ENCODE measurements around the gene ZNF837. TPM values are rescaled to one million over a fixed set of nuclear protein-coding genes. Genes with fewer than 3 reads are reported as not detected.
A peak's percentile ranks its signal among the peaks of the same experiment; 100 is the strongest.
"Not testable (repeated sequence)": the region's sequence is repeated elsewhere in the genome, so short reads cannot be mapped to it uniquely, and the experiment has no call there.

Gene ZNF837
- total RNA-seq, 1 experiment from 2014 or later: 1.1 TPM

DNA sequence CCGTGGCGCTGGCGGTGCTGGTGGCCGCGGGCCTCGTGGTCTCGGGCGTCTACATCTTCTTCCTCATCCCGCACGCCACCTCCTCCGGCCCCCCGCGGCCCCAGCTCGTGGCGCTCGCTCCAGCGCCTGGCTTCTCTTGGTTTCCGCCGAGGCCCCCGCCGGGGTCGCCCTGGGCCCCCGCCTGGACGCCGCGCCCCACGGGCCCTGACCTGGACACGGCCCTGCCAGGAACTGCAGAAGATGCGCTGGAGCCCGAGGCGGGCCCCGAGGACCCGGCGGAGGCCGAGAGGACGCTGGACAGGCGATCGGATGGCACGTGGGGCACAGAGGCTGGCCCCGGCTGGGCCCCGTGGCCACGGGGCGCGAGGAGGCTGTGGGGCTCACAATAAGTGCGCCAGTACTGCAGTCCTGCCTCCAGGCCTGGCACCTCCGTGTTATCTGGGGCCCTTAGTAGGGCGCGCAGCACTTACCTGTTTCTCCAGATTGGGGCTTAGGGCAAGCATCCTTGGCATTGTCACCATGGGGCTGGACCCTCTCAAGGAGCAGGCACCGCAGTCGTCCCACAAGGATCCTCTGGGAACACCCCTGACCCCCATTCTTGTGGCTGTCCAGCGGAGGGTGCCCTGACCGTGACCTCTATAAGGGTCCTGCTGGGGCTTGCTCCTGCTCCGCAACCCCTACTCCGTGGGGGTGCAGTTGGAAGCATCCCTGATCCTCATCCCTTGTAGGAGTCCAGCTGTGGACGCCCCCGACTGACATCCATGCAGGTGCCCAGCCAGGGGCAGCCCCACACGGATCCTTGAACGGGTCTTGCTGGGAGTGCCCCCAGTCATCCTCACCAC, 16.1 kb upstream of the ZNF837 start:
- no peak for DNase-seq (ENCODE audit: low read depth)

GRCh38 chr19:58395979-58396627, 15.3 kb upstream of the ZNF837 start:
- DNase-seq (ENCODE audit: low read depth): no peak

GRCh38 chr19:58395220-58395978, 14.6 kb upstream of the ZNF837 start, which contains the start of gene RNF225:
Gene RNF225 (plus strand): TSS chr19:58395656. CDS start chr19:58396090, 434 bp downstream.
- DNase-seq (ENCODE audit: low read depth): no peak

- DNase-seq (ENCODE audit: low read depth): no peak
Observed at GRCh38 chr19:58394821-58395219, 14.0 kb upstream of the ZNF837 start.

DNA sequence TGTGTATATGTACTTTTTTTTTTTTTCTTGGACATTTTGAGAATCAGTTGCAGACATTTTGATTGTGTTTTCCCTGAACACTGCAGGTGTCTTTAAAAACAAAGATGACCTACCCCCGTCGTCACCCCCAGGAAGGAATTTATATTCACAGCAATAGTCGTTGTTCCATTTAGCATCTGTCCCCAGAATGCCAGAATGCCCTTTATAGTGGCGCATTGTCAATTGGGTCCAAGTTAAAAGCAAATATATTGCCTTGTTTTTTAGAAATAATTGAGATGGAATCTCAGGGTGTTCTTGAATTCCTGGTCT, 12.8 kb upstream of the ZNF837 start:
- DNase-seq (ENCODE audit: low read depth): no peak

DNA sequence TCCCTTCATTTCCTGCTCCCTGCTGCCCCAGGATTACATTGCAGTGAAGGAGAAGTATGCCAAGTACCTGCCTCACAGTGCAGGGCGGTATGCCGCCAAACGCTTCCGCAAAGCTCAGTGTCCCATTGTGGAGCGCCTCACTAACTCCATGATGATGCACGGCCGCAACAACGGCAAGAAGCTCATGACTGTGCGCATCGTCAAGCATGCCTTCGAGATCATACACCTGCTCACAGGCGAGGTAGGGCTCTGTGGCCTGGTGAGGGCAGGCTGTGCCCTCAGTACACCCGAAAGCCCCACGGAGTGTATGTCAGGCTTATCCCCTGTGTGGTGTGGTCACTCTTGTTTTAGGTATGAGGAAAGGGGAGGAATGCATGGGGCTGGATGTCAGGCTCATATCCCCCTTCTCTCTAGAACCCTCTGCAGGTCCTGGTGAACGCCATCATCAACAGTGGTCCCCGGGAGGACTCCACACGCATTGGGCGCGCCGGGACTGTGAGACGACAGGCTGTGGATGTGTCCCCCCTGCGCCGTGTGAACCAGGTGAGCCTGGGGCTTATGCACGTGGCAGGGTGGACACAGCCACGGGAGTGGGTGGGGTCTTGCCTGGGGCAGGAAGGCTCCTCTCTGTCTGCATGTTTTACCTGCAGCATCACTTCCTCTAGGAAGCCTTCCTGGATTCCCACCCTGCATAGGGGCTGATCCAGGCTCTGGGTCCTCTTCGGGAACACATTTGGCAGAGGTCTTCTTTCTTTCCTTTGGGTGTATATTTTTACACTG, 12.3 kb upstream of the ZNF837 start:
- DNase-seq (ENCODE audit: low read depth): no peak

GRCh38 chr19:58388175-58388526, 7.3 kb upstream of the ZNF837 start:
- no peak for DNase-seq (ENCODE audit: low read depth)

- DNase-seq (ENCODE audit: low read depth): no peak
Observed at GRCh38 chr19:58387338-58388174, 6.7 kb upstream of the ZNF837 start.

- peak; percentile 99 for DNase-seq (ENCODE audit: low read depth)
Observed at GRCh38 chr19:58386576-58387337, 5.9 kb upstream of the ZNF837 start, which contains the start of gene RPS5. Gene RPS5 (plus strand): TSS chr19:58387269. CDS start chr19:58388138, 869 bp downstream.

DNA sequence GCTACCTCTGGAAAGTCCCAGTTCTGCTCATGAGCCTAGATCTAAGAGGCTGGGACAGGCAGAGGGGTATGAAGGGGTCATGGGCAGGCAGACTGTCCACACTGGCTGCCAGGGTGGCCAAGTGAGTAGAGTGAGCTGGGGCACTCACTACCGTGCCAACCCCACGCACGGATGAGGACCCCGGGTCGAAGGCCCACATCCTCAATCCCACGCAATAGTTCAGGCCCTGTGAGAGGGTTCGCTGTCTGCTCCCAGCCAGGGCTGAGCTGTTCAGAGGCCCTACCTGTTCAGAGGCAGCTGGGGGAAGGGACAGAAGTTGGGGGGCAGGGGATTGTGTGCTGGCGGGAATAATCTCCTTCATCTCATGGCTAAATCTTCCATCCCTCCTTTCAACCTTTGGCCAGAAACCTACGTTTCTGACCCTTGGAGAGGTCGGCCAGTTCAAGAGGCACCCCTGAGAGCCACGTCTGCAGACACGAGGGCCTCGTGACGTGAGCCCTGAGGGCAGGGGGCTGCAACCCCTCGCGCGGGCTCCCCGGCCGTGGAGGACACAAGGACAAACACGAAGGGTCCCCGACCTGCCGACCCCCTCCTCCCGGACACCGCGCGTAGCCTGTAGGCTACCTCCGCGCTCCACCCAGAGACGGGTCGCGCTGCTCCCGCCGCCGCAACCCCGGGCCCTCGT, 5.2 kb upstream of the ZNF837 start:
- no peak for DNase-seq (ENCODE audit: low read depth)

GRCh38 chr19:58385313-58385890, 4.6 kb upstream of the ZNF837 start:
- DNase-seq (ENCODE audit: low read depth): no peak

DNA sequence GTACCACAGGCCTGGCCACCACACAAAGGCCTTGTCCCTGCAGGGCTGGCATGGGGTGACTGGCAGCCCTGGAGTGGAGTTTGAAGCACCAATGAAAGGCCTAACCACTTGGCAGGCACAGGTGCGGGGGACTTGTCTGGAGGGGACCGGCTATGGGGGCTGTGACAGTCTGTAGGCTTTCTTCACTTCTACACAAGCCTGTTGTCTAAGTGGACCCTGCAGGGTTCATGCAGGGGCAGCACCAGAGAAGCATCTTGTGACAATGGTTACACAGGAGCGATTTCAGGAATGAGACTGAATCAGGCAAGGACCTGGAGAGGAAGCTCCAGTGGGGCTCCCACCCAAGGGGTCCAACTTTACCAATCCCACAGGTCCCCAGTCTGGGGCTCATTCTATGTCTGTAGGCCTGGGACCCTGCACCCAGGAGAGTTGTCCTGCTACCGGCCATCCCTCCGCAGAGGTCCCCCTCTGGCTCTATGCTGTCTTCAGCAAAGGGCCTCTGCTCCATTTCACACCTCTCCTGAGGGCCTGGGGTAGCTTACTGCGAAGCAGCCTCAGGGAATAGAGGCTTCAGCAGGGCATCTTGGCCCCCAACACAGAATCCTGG, 2.3 kb upstream of the ZNF837 start:
- DNase-seq (ENCODE audit: low read depth): no peak

DNA sequence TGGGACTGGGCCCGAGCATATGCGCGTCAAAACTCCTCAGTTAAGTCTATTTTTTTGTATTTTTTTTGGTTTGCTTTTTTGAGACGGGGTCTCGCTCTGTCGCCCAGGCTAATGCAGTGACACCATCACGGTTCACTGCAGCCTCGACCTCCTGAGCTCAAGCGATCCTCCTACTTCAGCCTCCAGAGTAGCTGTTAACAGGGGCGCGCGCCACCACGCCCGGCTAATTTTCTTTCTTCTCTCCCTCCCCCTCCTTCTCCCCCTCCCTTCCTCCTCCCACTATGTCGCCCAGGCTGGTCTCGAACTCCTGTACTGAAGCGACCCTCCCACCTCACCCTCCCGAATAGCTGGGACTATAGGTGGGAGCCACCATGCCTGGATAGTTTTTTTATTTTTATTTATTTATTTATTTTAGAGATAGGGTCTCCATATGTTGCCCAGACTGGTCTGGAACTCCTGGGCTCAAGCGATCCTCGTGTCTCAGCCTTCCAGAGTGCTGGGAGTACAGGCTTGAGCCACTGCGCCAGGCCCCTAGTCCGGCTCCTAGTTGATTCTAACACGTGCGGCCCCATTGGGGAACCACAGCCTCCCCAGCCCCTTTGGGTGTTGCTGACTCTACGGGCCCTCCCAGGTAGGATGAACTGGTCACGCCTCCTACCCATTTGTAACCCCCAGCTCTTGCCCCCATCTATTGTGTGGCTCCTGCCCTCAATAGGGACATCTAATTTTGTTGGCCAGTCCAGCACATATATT, 806 bp upstream of the ZNF837 start:
- DNase-seq (ENCODE audit: low read depth): no peak

- DNase-seq (ENCODE audit: low read depth): no peak
Observed at GRCh38 chr19:58380037-58380661, 681 bp downstream of the ZNF837 start.

- no peak for DNase-seq (ENCODE audit: low read depth)
Observed at GRCh38 chr19:58379246-58379645, 1.6 kb downstream of the ZNF837 start.

- not testable (repeated sequence) for DNase-seq (ENCODE audit: low read depth)
Observed at GRCh38 chr19:58376724-58377123, 4.1 kb downstream of the ZNF837 start.

DNA sequence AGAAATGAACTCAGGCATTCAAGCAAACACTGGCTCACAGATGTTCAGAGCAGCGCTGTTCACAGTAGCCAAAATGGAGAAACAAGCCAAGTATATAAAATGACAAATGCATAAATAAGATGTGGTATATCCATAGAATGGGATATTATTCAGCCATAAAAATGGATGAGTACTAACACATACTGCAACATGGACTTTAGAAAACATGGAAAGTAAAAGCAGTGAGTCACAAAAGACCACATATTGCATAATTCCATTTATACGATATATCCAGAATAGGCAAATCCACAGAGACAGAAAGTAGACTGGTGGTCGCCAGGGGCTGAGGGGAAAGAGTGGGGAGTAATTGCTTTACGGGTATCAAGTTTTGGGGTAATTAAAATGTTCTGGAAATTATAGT, 6.6 kb downstream of the ZNF837 start:
- no peak for DNase-seq (ENCODE audit: low read depth)
